GM12873 (cell line): Measurements from ENCODE around the gene SERP2.

Experiments
- TF ChIP-seq, protein P1 (sequence below): IDR thresholded peaks from 2 replicates; pipeline ENCODE4 v1.5.1; 2012; ENCODE audit warnings: low read depth, mild to moderate bottlenecking, moderate library complexity, low read length, control low read depth; ENCODE audit not compliant: insufficient read depth; ENCODE audit errors: missing control alignments

The SERP2 gene

DNA sequence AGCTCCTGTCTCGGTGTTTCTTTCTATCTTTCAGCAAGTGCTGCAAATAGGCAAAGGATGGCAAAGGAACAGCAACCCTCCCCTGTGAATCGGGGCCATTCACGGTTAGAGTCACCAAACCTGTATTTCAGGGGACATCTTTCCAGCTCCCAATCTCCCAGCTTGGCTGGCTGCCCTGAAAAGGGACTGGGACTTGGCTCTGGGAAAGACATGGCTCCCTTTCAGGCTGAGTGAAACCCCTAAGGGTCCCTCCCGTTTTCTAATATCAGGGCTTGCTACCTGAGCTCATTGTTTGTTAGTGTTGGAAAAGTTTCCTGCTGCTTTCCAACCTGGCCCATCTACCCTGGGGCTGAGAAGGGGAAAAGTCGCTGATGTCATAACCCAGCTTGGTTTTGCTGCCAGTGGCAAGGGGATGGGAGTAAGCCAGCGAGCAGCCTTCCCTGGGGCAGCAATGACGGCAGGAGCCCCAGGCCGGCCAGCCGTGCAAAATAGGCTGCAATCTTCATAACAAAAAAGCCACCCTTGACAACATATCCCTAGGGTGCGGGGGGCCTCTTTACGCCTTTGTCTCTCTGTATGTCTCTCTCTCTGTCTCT lies 29.9 kb downstream of the SERP2 start:
- TF ChIP-seq, protein P1, sequence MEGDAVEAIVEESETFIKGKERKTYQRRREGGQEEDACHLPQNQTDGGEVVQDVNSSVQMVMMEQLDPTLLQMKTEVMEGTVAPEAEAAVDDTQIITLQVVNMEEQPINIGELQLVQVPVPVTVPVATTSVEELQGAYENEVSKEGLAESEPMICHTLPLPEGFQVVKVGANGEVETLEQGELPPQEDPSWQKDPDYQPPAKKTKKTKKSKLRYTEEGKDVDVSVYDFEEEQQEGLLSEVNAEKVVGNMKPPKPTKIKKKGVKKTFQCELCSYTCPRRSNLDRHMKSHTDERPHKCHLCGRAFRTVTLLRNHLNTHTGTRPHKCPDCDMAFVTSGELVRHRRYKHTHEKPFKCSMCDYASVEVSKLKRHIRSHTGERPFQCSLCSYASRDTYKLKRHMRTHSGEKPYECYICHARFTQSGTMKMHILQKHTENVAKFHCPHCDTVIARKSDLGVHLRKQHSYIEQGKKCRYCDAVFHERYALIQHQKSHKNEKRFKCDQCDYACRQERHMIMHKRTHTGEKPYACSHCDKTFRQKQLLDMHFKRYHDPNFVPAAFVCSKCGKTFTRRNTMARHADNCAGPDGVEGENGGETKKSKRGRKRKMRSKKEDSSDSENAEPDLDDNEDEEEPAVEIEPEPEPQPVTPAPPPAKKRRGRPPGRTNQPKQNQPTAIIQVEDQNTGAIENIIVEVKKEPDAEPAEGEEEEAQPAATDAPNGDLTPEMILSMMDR, result no peak

DNA sequence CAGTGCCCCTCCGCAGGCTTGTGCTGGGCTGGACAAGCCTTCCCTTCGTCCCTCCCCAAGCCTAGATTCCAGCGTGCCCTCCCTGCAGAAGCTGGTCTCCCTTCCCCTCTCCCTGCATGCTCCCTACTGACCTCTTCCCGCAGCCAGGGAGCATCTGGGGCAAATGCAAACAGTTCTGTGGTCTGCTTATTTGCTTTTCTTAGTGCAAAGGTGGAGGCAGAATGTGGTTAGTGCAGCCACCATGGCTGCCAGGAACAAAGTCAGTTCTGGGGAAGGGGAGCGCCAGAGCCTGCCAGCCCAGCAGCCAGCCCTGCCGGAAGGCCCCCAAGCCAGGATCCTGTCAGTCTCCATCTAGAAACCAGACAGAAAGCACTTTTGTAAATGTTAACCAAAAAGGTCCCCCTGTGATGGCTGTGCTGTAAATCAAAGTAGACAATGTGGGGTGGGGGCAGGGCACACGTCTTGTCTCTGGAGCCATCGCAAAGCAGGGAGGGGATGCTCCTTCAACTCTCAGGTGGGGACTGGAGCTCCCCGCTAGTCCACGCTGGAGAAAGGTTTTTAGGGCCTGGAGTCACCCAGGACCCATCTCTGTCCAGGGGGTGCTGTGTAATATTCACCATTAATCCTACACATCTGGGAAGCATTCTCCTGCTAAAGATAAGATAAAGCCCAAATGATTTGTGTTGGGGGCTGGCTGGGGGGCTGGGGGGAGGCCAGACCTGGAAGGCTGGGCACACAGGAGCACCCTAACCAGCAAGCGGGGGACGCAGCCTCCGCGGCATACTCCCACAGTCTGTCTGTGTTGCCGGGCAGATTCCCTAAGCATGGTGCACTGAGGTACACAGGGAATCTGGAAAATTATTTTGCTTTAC lies 30.9 kb downstream of the SERP2 start:
- TF ChIP-seq, protein P1, result no peak

DNA sequence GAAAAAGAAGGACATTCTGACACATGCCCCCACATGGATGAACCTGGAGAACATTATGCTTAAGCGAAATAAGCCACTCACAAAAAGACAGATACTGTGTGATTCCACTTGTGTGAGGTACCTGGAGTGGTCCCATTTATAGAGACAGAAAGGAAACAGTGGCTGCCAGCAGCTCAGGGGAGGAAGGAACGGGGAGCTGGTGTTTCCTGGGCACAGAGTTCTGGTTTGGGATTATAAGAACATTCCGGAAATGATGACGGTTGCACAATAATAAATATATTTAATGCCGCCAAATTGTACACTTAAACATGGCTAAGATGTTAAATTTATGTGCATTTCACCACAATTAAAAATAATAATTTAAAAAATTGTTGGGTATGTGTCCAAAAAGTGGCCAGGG lies 33.0 kb downstream of the SERP2 start:
- TF ChIP-seq, protein P1, result no peak

DNA sequence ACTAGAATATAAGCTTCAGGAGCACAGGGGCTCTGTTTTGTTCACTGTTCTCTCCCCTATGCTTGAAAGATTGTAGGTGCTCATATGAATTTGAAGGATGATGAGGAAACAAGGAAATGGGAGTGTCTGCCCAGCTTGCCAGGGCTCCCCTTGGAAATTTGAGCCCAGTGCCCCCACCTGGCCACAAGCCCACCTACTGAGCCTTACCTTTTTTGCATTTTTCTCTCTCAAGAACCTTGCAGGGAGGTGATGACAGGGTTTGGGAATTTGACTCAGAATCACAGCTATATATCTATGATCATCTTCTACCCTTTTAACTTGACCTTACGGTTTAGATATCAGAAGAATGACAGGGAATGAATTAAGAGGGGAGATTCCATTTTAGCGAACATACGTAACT lies 33.8 kb downstream of the SERP2 start:
- TF ChIP-seq, protein P1, result no peak

DNA sequence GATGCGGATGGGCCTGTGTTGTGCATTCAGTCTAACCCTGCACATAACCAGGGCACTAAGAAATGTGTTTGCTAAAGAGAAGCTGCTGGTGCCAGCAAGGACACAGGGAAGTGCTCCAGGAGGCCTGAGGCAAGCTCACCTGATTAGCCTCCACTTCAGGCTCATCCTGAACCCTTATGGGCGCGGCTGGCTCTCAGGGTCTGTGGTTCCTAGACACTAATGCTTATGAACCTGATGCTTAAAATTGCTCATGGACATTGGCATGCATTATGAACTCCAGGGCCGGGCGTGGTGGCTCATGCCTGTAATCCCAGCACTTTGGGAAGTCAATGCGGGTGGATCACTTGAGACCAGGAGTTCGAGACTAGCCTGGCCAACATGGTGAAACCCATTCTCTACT lies 34.3 kb downstream of the SERP2 start:
- TF ChIP-seq, protein P1, result no peak

DNA sequence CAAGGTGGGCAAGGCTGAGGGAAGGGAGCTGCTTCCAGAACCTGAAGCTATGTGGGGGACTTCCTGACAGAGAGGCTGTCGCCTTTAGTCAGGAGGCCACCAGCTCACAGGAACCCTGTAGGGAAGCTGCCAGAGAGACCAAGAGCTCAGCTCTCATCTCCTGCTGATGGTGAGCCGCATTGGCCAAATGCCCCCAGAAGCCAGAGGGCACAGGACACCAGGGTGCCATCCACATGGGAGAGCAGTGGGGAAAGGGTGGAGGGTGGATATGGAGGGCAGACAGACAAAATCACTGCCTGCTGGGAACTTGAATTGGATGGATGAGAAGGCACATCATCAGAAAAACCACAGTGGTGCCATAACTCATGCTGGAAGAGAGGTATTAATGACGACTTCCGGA lies 36.0 kb downstream of the SERP2 start:
- TF ChIP-seq, protein P1, result no peak

DNA sequence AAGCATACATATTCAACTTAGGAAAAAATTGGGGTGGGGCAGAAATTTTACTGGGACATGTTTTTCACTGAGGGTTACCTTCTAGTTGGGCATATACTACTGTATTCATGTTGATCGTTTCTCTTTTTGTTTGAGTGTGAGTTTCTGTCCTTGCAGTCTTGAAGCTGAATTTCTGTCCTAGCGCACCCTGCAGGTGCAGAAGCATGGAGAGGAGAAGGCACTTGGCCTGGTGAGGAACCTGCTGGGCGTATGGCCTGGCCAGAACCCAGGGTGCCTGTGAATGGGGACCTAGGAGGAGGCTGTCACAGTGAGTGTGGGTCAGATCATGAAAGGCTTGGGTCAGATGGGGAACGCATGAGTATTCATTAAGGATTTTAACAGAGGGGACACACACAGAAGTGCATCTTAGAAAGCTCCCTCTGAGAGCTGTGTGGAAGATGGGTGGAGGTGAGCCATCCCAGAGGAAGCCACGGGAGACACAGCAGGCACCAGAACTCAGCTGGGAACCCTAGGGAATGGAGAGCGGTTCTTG lies 36.8 kb downstream of the SERP2 start:
- TF ChIP-seq, protein P1, result no peak
